HepG2 (cell line): ENCODE measurements around the gene FTL. TPM values are rescaled to one million over a fixed set of nuclear protein-coding genes. Genes with fewer than 3 reads are reported as not detected.
A peak's percentile ranks its signal among the peaks of the same experiment; 100 is the strongest.

Experiments
- ASH2L ChIP-seq: fragments of 300-600, 200-600 bp; sonication (generic); IDR thresholded peaks from 2 replicates; pipeline ENCODE4 v1.7.0; 2017; ENCODE audit warnings: low read depth, mild to moderate bottlenecking, moderate library complexity, mixed read lengths, low read length; ENCODE audit not compliant: insufficient read length
- DPF2 ChIP-seq: sonication (generic); formaldehyde crosslinking; IDR thresholded peaks from 2 replicates; pipeline ENCODE4 v1.4.0; 2020; ENCODE audit warnings: mild to moderate bottlenecking, low read depth, missing genetic modification reagents, borderline replicate concordance
- HOXA9 ChIP-seq: sonication (generic); formaldehyde crosslinking; IDR thresholded peaks from 2 replicates; pipeline ENCODE4 v1.8.1; 2022; ENCODE audit warnings: missing genetic modification reagents, mild to moderate bottlenecking, moderate library complexity, borderline replicate concordance
- IRF2 ChIP-seq: IDR thresholded peaks from 2 replicates; pipeline ENCODE4 v1.6.1; 2018; ENCODE audit warnings: missing genetic modification reagents, missing compliant biosample characterization
- KAT2B ChIP-seq: fragments of 150-350 bp; IDR thresholded peaks from 2 replicates; pipeline ENCODE4 v1.6.1; 2014; ENCODE audit warnings: low read depth, low read length, borderline replicate concordance
- KDM3A ChIP-seq: IDR thresholded peaks from 2 replicates; pipeline ENCODE4 v1.6.1; 2018; ENCODE audit warnings: low read depth, missing compliant biosample characterization
- RXRB ChIP-seq: IDR thresholded peaks from 2 replicates; pipeline ENCODE4 v1.6.1; 2016; ENCODE audit warnings: borderline replicate concordance, missing genetic modification reagents, missing compliant biosample characterization
- SIN3A ChIP-seq: IDR thresholded peaks from 2 replicates; pipeline ENCODE4 v1.6.1; 2011; ENCODE audit warnings: low read depth, mild to moderate bottlenecking, control low read depth, low read length, borderline replicate concordance
- ZNF292 ChIP-seq: sonication (generic); formaldehyde crosslinking; IDR thresholded peaks from 2 replicates; pipeline ENCODE4 v1.8.1; 2022; ENCODE audit warnings: mild to moderate bottlenecking, low read depth, missing genetic modification reagents, borderline replicate concordance
- ZNF556 ChIP-seq: sonication (generic); formaldehyde crosslinking; IDR thresholded peaks from 2 replicates; pipeline ENCODE4 v1.4.0; 2020; ENCODE audit warnings: mild to moderate bottlenecking, missing genetic modification reagents, borderline replicate concordance
- ZNF747 ChIP-seq: sonication (generic); formaldehyde crosslinking; IDR thresholded peaks from 2 replicates; pipeline ENCODE4 v1.8.1; 2023; ENCODE audit warnings: missing genetic modification reagents, mild to moderate bottlenecking, borderline replicate concordance
- polyA plus RNA-seq, 8 experiments: library from polyadenylated mRNA; depleted of rRNA in 3 of 8; stranded (reverse) in 7 of 8; unstranded in 1 of 8; fragments of >200 nt; fragmentation: Illumina TruSeq in 4 of 8; extraction: Trizol in 4 of 8; gene quantifications; 2 replicates each; pipeline versions ENCODE4 v1.2.1 to v1.2.3, GENCODE V29; 2011 to 2016; ENCODE audit warnings: low read depth in 4 of 8, missing spikeins in 1 of 8, mixed read lengths in 1 of 8; ENCODE audit not compliant: insufficient read depth in 1 of 8
- total RNA-seq, 5 experiments: library from RNA; depleted of rRNA; stranded (reverse); fragments of >200 nt; fragmentation: Illumina TruSeq; extraction: Trizol; gene quantifications; 2 replicates each; pipeline ENCODE4 v1.2.3, GENCODE V29; 2016; ENCODE audit warnings: low read depth in 1 of 5
- TF ChIP-seq, protein P1 (sequence below): sonication (generic); formaldehyde crosslinking; IDR thresholded peaks from 2 replicates; pipeline ENCODE4 v1.4.0; 2020; ENCODE audit warnings: missing genetic modification reagents; ENCODE audit errors: not compliant biosample characterization
- TF ChIP-seq, protein P2 (sequence below): sonication (generic); formaldehyde crosslinking; IDR thresholded peaks from 2 replicates; pipeline ENCODE4 v1.4.0; 2020; ENCODE audit warnings: missing genetic modification reagents, borderline replicate concordance
- TF ChIP-seq, protein P3 (sequence below): sonication (generic); formaldehyde crosslinking; IDR thresholded peaks from 2 replicates; pipeline ENCODE4 v1.5.0; 2020; ENCODE audit warnings: mild to moderate bottlenecking, missing genetic modification reagents, moderate library complexity
- TF ChIP-seq, protein P4 (sequence below): sonication (generic); formaldehyde crosslinking; IDR thresholded peaks from 2 replicates; pipeline ENCODE4 v1.4.0; 2020; ENCODE audit warnings: missing genetic modification reagents

FTL gene
- total and polyA plus RNA-seq, 2 of the 13 experiments (the other 11 are each of a cell fraction or from before 2014, with no cell fraction given), result 2,721 to 8,800 TPM

DNA sequence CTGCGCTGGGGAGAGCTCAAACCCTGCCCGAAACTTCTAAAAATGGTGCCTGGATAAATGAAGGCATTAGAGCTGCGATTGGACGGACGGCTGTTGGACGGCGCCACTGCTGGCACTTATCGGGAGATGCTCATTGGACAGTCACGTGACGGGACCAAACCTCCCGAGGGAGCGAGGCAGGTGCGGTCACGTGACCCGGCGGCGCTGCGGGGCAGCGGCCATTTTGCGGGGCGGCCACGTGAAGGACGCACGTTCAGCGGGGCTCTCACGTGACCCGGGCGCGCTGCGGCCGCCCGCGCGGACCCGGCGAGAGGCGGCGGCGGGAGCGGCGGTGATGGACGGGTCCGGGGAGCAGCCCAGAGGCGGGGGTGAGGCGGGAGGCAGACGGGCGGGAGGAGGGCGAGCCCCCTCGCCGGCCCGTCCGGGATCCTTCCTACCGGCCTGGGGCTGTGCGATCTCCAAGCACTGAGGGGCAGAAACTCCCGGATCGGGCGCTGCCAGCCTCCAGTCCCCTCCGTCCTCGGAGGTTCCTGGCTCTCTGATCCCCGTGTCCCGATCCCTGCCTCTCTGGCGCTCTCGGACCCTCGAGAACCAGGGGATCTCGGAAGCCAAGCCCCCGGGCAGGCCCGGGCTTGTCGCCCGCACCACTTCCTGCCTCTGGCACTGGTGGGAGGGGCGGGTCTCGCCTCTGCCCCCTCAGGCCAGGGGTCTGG is 10.4 kb upstream of the FTL start, which contains the start of gene BAX (continued):
- TF ChIP-seq, protein P1, sequence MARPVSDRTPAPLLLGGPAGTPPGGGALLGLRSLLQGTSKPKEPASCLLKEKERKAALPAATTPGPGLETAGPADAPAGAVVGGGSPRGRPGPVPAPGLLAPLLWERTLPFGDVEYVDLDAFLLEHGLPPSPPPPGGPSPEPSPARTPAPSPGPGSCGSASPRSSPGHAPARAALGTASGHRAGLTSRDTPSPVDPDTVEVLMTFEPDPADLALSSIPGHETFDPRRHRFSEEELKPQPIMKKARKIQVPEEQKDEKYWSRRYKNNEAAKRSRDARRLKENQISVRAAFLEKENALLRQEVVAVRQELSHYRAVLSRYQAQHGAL, result peak; percentile 71
- TF ChIP-seq ZNF556 (CRISPR knock-in tag) (peak; percentile 53; the same call in 1 of the 2 replicates), RXRB (CRISPR knock-in tag) (peak; percentile 61; the same call in 1 of the 2 replicates), DPF2 (CRISPR knock-in tag) (0 out of 2 replicates have a peak, but pooled peaks have one; percentile 21), IRF2 (CRISPR knock-in tag) (peak; percentile 51; the same call in 1 of the 2 replicates), ASH2L (no peak), ZNF292 (no peak), KAT2B (no peak), SIN3A (peak; percentile 64; the same call in 1 of the 2 replicates), KDM3A (CRISPR knock-in tag) (0 out of 2 replicates have a peak, but pooled peaks have one; percentile 14), HOXA9 (CRISPR knock-in tag) (0 out of 2 replicates have a peak, but pooled peaks have one; percentile 54), ZNF747 (CRISPR knock-in tag) (no peak)
- TF ChIP-seq, protein P2, sequence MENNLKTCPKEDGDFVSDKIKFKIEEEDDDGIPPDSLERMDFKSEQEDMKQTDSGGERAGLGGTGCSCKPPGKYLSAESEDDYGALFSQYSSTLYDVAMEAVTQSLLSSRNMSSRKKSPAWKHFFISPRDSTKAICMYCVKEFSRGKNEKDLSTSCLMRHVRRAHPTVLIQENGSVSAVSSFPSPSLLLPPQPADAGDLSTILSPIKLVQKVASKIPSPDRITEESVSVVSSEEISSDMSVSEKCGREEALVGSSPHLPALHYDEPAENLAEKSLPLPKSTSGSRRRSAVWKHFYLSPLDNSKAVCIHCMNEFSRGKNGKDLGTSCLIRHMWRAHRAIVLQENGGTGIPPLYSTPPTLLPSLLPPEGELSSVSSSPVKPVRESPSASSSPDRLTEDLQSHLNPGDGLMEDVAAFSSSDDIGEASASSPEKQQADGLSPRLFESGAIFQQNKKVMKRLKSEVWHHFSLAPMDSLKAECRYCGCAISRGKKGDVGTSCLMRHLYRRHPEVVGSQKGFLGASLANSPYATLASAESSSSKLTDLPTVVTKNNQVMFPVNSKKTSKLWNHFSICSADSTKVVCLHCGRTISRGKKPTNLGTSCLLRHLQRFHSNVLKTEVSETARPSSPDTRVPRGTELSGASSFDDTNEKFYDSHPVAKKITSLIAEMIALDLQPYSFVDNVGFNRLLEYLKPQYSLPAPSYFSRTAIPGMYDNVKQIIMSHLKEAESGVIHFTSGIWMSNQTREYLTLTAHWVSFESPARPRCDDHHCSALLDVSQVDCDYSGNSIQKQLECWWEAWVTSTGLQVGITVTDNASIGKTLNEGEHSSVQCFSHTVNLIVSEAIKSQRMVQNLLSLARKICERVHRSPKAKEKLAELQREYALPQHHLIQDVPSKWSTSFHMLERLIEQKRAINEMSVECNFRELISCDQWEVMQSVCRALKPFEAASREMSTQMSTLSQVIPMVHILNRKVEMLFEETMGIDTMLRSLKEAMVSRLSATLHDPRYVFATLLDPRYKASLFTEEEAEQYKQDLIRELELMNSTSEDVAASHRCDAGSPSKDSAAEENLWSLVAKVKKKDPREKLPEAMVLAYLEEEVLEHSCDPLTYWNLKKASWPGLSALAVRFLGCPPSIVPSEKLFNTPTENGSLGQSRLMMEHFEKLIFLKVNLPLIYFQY (CRISPR knock-in tag), result no peak; the same call in 1 of the 2 replicates
- TF ChIP-seq, protein P3, sequence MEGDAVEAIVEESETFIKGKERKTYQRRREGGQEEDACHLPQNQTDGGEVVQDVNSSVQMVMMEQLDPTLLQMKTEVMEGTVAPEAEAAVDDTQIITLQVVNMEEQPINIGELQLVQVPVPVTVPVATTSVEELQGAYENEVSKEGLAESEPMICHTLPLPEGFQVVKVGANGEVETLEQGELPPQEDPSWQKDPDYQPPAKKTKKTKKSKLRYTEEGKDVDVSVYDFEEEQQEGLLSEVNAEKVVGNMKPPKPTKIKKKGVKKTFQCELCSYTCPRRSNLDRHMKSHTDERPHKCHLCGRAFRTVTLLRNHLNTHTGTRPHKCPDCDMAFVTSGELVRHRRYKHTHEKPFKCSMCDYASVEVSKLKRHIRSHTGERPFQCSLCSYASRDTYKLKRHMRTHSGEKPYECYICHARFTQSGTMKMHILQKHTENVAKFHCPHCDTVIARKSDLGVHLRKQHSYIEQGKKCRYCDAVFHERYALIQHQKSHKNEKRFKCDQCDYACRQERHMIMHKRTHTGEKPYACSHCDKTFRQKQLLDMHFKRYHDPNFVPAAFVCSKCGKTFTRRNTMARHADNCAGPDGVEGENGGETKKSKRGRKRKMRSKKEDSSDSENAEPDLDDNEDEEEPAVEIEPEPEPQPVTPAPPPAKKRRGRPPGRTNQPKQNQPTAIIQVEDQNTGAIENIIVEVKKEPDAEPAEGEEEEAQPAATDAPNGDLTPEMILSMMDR (CRISPR knock-in tag), result peak; percentile 47
- TF ChIP-seq, protein P4, sequence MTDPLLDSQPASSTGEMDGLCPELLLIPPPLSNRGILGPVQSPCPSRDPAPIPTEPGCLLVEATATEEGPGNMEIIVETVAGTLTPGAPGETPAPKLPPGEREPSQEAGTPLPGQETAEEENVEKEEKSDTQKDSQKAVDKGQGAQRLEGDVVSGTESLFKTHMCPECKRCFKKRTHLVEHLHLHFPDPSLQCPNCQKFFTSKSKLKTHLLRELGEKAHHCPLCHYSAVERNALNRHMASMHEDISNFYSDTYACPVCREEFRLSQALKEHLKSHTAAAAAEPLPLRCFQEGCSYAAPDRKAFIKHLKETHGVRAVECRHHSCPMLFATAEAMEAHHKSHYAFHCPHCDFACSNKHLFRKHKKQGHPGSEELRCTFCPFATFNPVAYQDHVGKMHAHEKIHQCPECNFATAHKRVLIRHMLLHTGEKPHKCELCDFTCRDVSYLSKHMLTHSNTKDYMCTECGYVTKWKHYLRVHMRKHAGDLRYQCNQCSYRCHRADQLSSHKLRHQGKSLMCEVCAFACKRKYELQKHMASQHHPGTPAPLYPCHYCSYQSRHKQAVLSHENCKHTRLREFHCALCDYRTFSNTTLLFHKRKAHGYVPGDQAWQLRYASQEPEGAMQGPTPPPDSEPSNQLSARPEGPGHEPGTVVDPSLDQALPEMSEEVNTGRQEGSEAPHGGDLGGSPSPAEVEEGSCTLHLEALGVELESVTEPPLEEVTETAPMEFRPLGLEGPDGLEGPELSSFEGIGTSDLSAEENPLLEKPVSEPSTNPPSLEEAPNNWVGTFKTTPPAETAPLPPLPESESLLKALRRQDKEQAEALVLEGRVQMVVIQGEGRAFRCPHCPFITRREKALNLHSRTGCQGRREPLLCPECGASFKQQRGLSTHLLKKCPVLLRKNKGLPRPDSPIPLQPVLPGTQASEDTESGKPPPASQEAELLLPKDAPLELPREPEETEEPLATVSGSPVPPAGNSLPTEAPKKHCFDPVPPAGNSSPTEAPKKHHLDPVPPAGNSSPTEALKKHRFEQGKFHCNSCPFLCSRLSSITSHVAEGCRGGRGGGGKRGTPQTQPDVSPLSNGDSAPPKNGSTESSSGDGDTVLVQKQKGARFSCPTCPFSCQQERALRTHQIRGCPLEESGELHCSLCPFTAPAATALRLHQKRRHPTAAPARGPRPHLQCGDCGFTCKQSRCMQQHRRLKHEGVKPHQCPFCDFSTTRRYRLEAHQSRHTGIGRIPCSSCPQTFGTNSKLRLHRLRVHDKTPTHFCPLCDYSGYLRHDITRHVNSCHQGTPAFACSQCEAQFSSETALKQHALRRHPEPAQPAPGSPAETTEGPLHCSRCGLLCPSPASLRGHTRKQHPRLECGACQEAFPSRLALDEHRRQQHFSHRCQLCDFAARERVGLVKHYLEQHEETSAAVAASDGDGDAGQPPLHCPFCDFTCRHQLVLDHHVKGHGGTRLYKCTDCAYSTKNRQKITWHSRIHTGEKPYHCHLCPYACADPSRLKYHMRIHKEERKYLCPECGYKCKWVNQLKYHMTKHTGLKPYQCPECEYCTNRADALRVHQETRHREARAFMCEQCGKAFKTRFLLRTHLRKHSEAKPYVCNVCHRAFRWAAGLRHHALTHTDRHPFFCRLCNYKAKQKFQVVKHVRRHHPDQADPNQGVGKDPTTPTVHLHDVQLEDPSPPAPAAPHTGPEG (CRISPR knock-in tag), result peak; percentile 92
